HEK293T (cell line): ENCODE measurements around the gene HSD17B4.

Experiments
- ARNT ChIP-seq: fragments of 450-650 bp; IDR thresholded peaks from 2 replicates; pipeline ENCODE4 v1.6.1; 2017; ENCODE audit warnings: mild to moderate bottlenecking
- BHLHE40 ChIP-seq: fragments of 450-650 bp; IDR thresholded peaks from 2 replicates; pipeline ENCODE4 v1.6.1; 2016; ENCODE audit warnings: mild to moderate bottlenecking, moderate library complexity, borderline replicate concordance
- CTBP1 ChIP-seq: fragments of 450-650 bp; IDR thresholded peaks from 2 replicates; pipeline ENCODE4 v1.6.1; 2016; ENCODE audit warnings: borderline replicate concordance
- ELF4 ChIP-seq: fragments of 450-650 bp; IDR thresholded peaks from 2 replicates; pipeline ENCODE4 v1.6.1; 2017; ENCODE audit warnings: antibody characterized with exemption
- FOXK2 ChIP-seq: fragments of 450-650 bp; IDR thresholded peaks from 2 replicates; pipeline ENCODE4 v1.6.1; 2016; ENCODE audit warnings: mild to moderate bottlenecking
- HDGF ChIP-seq: fragments of 450-650 bp; IDR thresholded peaks from 2 replicates; pipeline ENCODE4 v1.6.1; 2017; ENCODE audit warnings: antibody characterized with exemption, borderline replicate concordance
- L3MBTL2 ChIP-seq: fragments of 450-650 bp; conservative IDR thresholded peaks from 2 replicates; pipeline ENCODE4 v1.6.1; 2016; ENCODE audit warnings: mild to moderate bottlenecking
- LEF1 ChIP-seq: fragments of 450-650 bp; IDR thresholded peaks from 2 replicates; pipeline ENCODE4 v1.6.1; 2017; ENCODE audit warnings: mild to moderate bottlenecking, borderline replicate concordance
- SP1 ChIP-seq: fragments of 450-650 bp; IDR thresholded peaks from 2 replicates; pipeline ENCODE4 v1.6.1; 2017
- SUZ12 ChIP-seq: fragments of 450-650 bp; IDR thresholded peaks from 2 replicates; pipeline ENCODE4 v1.6.1; 2016; ENCODE audit warnings: mild to moderate bottlenecking
- ZNF384 ChIP-seq: fragments of 450-650 bp; IDR thresholded peaks from 2 replicates; pipeline ENCODE4 v1.6.1; 2016

DNA sequence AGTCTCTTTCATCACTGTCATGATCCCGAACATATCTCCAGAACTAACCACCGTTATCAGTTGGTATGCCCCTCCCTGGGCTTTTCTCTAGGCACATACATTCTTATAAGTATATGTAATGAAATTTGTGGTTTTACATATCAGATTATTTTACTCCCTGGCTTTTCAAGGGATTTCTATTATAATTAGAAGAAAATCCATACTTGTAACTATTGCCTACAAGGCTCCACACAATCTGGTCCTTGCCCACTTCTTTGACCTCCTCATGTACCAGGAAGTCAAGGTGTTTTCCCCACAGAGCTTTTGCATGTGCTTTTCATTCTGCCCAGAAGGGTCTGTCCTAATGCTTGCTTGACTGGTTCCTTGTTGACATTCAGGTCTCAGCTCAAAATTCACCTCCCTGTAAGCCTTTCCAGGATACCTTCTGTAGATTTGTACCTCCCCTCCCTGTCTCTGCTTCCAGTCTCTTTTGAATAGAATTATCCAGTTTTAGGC, 33.6 kb upstream of the HSD17B4 start:
- TF ChIP-seq SP1 (no peak), SUZ12 (no peak), FOXK2 (no peak), BHLHE40 (no peak), ELF4 (no peak), LEF1 (no peak), CTBP1 (no peak), ARNT (no peak), ZNF384 (no peak), L3MBTL2 (no peak), HDGF (no peak)
